HG02610 (cell line): ENCODE measurements around the gene ZBTB9.

Experiments
- ATAC-seq: cut with Tn5 transposase; IDR thresholded peaks from one replicate; pipeline ENCODE4 v1.9.1; 2021; ENCODE audit warnings: mild to moderate bottlenecking, moderate library complexity; ENCODE audit not compliant: unreplicated experiment

ZBTB9 gene

DNA sequence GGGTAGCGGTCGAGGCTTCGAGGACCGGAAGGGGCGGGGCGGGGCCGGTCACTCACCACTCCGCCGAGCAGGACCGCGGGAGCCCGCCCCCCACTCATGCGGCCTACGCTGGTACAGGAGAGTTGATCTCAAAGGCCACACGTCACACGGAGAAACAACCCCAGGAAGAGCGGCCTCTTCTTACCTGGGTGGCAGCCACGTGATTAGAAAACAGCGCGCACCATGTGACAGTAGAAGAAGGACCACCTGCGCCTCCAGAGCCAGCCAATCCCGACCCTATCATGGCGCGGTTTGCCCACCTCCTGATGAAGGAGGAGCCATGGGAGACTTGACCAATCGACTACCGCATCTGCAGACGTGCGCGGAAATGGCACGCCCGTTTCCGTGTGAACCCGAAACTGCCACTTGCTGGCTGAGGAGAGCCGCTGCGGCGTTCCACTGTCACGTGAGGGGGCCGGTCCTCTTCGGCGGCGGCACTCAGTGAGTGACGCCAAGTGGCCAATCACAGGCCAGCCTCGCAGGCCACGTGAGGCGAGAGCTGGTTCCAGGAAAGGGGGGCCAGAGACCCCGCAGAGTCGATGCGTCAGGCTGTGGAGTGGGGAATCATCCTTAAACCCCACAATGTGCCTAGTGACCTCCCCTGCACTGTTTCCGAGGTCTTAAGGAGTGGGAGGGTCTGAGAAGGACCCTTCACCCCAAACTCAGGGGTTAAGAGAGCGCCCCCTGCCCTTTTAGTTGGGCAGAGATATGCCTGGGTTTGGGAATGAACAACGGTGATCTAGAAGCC lies 36.3 kb upstream of the ZBTB9 start, which contains the start of gene CUTA:
Gene CUTA (minus strand): TSS at position 205 of the 787 bp plus-strand sequence. CDS start 107 bp downstream, at position 98.
- peak; percentile 78 for ATAC-seq

DNA sequence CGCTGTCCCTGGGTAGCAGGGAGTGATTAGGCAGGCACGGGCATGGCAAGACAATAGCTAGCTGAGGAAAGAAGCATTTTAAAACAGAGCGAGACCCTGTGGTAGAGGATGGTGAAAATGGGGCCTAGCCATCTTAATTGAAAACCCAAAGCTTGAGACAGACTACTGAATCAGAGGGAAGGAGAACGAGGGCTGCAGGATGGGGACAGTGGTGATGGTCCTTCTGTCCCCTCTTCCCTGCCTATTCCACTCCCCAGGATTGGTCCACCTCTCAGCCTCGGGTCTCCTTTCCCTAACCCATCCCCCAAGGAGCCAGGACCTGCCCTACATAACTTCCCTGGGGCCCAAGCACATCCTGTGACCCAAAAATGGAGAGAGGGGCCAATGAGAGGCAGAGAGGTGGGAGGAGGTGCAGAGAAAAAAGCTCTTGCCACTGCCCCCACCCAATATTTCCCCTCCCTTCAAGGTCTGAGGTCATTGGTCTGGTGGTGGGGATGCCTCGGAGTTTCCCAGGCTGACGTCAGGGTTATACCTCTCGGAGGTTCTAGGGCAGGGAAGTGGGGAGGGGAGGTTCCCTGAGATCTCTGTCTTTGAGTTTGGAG lies 35.6 kb upstream of the ZBTB9 start:
- no peak for ATAC-seq

DNA sequence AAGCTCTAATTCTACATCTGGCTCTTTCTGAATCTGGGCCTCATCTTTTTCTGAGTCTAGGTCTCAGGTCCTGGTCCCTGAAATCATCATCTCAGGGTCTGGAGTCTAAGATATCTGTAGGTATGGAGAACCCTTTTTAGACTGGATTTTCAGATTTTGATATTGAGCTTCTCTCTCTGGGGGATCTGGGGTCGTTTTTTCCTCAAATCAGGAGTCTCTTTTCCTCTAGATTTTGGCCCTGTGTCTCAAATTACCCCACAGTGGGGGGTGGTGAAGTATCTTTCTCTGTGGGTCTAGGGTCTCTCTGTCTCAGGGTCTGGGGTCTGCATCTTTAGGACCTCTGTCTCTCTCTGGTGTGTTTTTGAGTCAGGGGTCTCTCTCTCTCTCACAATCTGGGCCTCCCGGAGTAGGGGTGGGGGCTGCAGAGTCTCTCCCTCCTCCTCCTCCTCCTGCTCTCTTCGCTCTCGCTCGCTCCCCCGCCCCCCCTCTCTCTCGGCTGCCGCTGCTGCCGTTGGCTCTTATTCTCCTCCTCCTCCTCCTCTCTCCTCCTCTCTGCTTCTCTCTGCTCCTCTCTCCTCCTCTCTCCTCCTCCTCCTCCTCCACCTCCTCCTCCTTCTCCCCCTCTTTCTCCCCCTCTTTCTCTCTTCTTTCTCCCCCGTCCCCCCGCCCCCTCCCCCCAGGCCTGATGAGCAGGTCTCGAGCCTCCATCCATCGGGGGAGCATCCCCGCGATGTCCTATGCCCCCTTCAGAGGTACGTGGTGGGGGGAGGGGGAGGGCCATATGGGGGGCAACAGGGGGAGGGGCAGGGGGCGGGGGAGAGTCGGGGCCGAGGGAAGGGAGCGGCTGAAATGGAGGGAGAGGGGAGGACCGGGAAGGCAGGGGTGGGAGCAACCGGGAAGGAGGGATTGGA lies 34.5 kb upstream of the ZBTB9 start, which contains the start of gene SYNGAP1:
Gene SYNGAP1 (plus strand): TSS at position 486 of the 911 bp plus-strand sequence. CDS start 200 bp downstream, at position 686.
- no peak for ATAC-seq

DNA sequence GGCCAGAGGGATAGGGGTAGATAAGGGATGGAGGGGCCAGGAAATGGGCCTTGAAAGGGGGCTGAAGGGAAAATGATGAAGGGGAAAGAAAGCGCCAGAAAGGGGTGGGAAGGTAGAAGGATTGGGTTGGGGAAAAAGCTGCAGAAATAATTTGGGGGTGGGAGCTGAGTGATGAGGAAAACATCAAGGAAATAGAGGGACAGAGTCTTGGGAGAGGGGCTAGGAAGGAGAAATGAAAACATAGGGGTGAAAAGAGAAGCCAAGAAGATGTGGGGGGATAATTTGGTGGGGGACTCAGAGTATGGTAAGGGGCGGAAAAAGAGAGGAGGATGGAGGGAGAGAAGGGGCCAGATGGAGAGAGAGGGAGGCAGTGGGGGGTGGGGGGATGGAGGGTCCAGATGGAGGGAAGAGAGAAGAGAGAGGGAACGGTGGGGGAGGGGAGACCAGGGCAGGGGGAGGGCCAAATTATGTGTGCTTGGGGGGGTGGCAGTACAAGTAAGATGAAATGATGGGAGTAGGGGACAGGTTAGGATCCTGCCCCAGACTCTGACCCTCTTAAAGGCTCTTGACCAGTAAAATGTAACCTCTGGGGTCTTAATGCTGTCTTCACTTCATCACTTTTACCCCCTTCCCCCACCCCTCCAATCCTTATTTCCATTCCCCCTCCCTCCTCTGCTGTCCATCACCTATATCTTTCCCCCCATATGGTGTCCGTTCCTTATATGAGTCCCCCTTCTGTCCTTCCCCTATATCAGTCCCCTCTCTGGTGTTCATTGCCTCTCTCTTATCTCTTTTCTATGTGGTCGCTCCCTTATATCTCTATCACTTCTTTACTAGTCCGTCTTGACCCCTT lies 33.7 kb upstream of the ZBTB9 start:
- no peak for ATAC-seq

DNA sequence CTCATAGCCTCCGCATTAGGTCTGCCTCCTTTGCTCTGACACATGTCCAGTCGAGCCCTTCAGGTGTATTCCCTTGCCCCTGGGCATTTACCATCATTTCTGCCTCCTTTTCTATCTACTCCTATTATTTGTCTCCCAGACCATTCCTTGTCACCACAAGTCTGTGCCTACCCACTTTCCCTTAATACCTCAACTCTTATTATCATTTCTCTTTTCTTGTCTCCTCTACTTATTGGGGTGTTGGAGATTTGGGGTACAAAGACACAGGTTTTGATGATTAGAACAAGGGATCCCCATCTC lies 33.1 kb upstream of the ZBTB9 start:
- no peak for ATAC-seq

DNA sequence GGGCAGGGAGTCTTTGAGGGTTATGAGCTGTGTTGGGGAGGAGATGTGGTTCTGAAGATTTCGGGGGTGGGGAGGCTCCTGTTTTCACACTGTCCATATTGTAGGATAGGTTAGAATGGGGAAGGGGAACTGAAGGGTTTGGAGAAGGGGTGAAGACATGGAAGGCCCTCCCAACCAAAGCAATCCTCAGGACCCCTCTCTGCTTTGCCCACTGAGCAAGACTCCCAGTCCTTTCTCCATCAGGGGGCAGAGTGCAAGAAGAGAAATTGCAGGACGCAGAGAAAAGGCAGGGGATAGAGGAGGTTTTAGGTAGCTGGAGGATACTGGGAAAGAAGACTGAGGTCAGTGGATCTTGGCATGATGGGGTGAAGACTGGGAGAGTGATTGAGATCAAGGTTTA lies 30.6 kb upstream of the ZBTB9 start:
- no peak for ATAC-seq

DNA sequence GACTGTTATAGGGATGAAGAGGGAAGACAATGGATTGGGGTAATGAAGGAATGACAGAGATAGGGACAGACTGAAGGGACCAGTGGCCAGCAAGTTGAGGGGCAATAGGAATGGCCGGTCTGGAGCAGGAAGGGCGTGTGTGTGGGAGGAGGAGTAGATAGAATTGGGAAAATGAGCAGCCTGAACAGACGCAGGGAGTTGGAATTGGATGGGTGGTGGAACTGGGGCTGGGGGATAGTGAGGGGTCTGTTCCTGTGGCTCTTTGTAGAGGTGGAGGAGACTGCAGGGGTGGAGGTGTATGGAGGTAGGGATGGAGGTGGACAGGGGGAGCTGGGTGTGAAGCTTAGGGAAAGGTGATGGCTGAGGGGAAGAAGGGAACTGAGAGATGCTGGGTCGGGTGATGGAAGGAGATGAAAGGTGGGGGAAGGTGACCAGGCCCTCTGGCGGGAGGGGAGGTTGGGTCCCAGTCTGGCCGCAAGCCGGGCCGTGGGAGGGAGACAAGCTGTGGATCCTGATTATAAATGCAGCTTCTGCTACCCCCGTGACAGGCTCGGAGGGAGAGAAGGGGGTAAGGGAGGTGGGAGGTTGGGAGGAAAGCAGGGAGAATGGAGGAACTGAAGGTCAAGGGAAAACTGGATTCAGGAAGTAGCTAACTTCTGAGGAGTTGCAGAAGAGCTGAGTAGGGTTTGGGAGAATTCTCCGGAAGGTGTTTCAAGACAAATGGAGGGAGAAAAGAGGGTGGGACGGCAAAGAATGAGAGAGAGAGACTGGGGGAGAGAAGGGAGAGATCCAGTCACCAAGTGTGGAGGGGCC lies 29.3 kb upstream of the ZBTB9 start:
- no peak for ATAC-seq

DNA sequence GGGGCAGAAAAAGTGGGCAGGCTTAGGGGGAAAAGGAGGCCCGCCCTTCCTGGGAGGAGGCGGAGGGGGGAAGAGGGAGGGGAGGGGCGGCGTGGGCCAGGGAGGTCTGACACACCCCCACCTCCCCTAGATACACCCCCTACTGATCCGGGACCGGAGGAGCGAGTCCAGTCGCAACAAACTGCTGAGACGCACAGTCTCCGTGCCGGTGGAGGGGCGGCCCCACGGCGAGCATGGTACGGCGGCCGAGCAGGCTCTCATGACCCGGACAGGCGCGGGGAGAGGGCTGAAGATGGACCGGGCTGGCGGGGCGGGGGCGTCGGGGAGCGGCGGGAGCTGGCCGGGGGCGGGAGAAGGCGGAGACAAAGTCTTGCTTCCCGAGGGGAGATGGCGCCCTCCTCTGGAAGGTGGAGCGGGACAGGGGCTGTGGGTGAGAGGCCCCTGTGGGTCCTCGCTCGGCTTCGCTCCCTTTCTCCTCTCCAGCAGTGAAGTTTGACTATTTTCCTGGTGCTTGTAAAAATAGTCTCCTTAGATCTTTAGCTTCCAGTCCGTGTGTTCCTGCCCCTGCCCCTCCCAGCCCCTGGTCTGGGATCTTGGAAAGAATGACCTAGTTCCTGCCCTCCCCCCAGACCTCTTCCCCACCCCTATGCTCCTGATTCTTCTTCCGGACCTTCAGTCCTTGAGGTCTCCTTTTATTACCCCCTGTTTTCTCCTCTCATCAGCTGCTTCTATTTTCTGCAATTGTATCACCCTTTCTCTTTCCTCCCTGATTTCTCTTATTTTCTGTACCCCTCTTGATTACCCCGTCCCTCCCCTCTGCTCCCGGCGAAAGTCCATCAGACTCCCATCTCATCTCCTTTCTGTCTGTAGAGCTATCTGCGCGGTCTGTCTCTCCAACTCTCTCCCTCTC lies 28.5 kb upstream of the ZBTB9 start:
- ATAC-seq = no peak

DNA sequence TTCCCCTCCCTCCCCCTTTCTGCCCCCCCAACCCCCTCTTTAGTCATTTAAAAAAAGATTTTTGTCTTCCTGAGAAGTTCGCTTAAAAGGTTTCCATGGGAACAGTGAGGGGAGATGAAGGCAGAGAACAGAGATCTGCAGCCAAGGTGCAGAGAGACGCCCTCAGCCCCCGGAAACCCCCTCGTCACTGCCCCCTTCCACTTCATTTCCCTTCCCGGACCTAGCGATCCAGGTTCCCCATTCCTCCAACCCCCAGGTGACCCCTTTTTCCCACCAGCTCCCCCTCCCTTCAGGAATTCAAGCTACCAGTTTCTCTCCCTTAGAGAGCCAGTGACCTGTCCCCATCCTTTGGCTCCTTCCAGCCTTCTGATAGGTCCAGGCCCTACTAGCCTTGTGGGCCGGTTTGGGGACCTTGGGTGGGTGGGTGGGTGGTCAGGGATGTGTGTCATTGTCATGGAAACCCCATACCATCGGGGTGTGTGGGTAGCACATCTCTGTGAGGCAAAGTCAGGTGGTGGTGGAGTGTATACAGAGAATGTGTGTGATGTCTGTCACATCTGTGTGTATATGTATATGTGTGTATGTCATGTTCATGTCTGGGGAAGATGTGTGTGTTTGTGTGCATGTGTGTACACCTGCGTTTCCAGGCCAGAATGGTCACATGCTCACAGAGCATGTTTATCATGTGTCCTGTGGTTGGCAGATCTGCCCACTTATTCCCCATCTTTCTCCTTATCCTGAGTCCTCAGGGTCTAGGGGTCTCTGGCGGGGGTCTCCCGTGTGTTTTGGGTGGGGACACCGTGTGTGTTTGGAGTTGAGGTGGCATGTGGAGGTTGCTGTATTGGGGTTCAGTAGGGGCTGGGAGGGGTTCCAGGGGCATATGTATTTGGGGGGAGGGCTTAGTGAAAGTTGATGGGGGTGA lies 27.5 kb upstream of the ZBTB9 start:
- ATAC-seq = no peak

DNA sequence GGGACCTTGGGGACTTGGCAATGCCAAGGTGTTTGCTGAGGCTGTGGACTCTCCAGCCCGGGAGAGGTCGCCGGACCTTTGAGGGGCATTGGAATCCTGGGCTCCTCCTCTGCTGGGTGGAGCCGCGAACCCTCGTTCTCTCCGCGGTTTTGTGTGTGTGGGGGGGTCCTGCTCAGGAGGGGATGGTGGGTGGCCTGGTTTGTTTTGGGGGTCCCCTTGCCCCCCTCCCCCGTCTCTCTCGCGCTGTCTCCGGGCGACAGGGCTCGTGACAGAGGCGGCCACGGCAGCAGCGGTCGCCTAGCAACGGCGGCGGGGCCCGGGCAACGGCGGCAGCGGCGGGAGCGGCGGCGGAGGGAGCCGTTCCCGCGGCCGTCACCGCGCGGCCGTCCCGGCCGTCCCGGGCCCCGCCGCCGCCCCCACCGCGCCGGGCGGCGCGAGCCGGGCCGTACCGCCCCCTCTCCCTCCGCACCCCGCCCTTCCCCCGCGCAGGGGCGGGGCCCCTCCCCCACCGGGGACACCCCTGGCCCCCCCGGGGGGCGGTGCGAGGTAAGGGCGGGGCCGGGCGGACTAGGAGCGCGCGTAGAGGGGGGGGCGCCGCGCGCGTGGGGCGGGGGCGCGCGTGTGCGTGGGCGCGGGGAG lies 26.7 kb upstream of the ZBTB9 start:
- ATAC-seq = no peak

DNA sequence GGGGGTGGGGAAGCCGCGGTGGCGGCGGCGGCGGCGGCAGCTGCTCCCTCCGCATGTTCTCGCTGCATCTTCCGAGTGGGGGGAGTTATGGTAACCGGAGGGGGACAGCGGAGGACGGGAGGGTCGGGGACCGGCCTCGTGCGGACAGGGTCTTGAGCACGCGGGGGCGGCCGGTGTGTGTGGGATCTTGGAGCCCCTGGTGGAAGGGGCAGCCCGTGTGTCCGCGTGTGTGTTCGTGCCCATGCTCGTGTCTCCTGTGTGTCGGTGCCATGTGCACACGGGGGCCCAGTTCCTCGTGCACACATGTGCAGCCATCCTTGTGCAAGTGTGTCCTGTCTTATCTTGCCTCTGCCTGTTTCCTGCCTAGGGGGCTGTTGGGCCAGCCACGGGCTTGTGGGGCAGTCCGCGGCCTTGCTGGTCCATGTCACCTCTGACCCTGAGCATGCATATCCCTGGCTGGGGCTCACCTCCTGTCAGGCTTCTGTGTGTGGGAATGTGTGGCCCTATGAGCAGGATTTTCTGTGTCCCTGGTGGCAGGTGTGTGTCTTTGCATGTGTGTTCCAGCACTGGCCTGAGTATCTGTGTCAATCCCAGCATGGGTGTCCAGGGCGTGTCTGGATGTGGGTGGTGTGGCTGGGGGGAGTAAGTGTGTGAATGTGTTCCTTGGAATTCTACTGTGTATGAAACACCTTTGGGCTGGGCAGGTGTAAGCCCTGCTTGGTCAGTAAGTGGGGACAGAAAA lies 26.0 kb upstream of the ZBTB9 start:
- ATAC-seq = no peak

DNA sequence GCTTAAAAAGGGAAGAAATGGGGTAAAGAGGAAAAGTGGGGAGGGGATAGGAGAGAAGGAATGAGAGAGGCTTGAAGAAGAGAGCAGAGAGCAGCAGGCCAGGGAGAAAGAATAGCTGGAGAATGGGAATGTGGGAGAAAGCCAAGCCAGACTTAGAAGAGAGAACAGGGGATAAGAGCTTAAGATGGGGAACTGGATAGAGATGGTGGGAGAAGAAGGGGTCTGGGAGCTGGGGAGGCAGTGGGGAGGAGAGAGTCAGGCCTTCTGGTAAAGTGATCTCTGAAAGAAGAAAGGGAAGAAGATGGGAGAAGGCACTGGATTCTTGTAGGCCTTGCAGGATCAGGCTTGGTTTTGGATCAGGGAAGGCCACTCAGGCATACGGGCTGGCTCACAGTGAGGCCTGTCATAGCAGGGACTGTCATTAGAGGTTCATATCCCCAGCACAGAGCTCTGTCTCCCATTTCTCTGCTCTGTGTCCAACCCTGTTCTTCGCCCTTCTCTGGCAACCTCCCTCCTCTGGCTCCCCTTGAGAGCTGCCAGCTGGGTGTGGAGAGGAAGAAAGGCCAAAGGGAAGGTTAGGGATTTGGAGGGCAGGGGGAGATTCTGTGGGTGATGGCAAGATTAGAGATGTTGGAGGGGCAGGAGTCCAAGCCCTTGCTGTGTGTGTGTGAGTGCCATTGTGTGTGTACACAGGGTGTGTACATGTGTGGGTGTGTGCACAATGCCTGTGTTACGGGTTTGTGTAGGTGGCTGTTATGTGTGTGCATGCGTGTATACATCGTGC lies 25.2 kb upstream of the ZBTB9 start:
- ATAC-seq = no peak

DNA sequence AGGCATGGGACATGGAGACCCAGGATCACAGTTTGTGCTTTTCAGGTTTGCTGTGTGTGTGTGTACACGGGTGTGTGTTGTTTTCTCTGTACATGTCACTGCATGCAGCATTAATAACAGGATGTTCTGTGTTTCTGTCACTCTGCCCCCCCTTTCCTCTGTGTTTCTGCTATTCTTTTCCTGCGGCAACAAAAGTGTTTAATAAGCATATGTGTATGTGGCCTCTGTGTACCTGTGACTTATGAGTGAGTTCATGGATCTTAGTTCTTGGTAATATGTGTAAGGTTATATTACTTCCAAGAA lies 24.7 kb upstream of the ZBTB9 start:
- ATAC-seq = no peak

DNA sequence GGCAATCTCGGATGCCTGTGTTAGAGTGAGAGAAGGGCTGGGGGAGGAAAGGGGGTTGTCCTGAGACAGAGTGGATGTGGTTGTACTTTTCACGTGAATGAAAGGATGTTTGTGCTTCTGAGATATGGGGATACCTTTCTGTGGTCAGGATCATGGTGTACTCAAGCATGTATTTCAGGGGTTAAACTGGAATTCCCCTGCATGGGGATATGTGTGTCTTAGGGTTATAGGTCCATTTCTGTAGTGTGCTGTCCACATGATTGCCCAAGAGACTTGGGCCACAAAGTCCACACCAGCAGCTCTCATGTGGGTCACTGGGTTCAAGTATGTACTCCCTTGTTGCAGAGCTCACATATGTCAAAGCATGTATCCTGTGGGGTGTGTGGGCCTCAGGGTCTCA lies 24.0 kb upstream of the ZBTB9 start:
- ATAC-seq = no peak

DNA sequence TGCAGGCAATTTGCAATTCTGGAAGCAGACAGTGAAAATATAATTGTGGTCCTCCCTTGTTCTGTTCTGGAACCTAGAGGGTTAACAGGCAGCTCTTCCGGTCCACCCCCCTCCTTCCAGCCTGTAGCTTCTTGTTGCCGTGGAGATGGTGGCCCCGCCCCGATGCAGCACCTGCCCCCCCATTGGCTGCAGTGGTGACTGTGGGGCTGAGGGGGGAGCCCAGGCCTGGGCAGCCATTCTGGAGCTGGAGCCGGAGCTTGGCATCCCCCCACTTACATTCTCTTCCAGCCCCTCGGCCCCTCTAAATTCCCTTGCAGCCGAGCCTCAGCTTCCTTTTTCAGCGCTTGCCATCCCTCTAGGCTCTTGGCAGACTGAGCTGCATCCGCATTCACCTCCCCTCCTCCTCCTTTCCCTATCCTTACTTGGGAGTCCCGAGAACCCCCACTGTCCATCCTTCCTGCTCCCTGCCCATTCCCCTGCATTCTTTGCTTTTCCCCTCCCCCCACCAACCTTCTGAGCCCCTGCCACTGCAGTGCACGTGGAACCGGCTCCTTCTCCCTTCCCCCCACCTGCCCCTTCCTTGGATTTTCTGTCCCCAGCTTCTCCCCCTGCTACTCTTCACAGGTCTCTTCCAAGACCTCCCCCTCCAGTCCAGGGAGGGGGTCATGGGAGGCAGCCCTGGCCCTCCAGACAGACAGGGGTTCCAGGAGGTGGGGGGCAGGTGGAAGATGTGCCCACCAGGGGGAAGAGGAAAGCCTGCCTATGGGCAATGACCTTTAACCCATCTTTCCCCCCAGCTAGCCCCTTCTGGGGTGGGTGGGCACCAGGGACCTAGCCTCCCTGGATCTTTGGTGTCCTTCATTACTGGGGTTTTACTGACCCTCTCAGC lies 23.1 kb upstream of the ZBTB9 start:
- peak; percentile 42 for ATAC-seq
